ACHN (cell line): ENCODE results near the gene NAPSA.

Experiments
- DNase-seq: peaks from one replicate; pipeline ENCODE4 v3.0.0-alpha.2; 2015
- in situ Hi-C: cut with HindIII; loops from 2 replicates; pipeline ENCODE4 v1.10.0; 2017; ENCODE audit warnings: low sequenced_read_pairs, low pct_ligation_motif_present, low pct_unique_long_range_greater_than_20kb

NAPSA gene

GRCh38 chr19:50325310-50326100 lies 39.9 kb downstream of the NAPSA start:
- in situ Hi-C loops, result no loop called here

GRCh38 chr19:50324331-50324730 lies 41.1 kb downstream of the NAPSA start:
- no peak for DNase-seq
- in situ Hi-C loops, result no loop called here

More at GRCh38 chr19:50325310-50326100, 39.9 kb downstream of the NAPSA start:
- DNase-seq, result peak; percentile 61

GRCh38 chr19:50323782-50324133 lies 41.7 kb downstream of the NAPSA start:
- in situ Hi-C loops, result no loop called here
- no peak for DNase-seq

- in situ Hi-C loops, result no loop called here
- no peak for DNase-seq
Measured at GRCh38 chr19:50322931-50323781, 42.3 kb downstream of the NAPSA start.

GRCh38 chr19:50322234-50322633 lies 43.2 kb downstream of the NAPSA start:
- DNase-seq, result no peak
- in situ Hi-C loops, result no loop called here

- no peak for DNase-seq
- in situ Hi-C loops, result no loop called here
Measured at GRCh38 chr19:50321831-50322230, 43.6 kb downstream of the NAPSA start.

GRCh38 chr19:50320596-50320995 lies 44.8 kb downstream of the NAPSA start:
- in situ Hi-C loops, result no loop called here
- no peak for DNase-seq

GRCh38 chr19:50320051-50320450 lies 45.4 kb downstream of the NAPSA start:
- in situ Hi-C loops, result no loop called here
- DNase-seq, result no peak

- no peak for DNase-seq
- in situ Hi-C loops, result no loop called here
Measured at GRCh38 chr19:50319156-50319555, 46.3 kb downstream of the NAPSA start.

GRCh38 chr19:50318438-50318837 lies 47.0 kb downstream of the NAPSA start:
- no peak for DNase-seq
- in situ Hi-C loops, result no loop called here

GRCh38 chr19:50317115-50317514 lies 48.3 kb downstream of the NAPSA start:
- in situ Hi-C loops, result no loop called here
- no peak for DNase-seq

GRCh38 chr19:50315773-50316448 lies 49.5 kb downstream of the NAPSA start:
- in situ Hi-C loops, result no loop called here
- DNase-seq, result peak; percentile 11

- in situ Hi-C loops, result no loop called here
- no peak for DNase-seq
Measured at GRCh38 chr19:50314724-50315708, 50.4 kb downstream of the NAPSA start.

GRCh38 chr19:50313812-50314536 lies 51.5 kb downstream of the NAPSA start:
- DNase-seq, result no peak
- in situ Hi-C loops, result no loop called here

- DNase-seq, result no peak
- in situ Hi-C loops, result no loop called here
Measured at GRCh38 chr19:50312967-50313811, 52.2 kb downstream of the NAPSA start.

GRCh38 chr19:50311723-50312635 lies 53.5 kb downstream of the NAPSA start:
- in situ Hi-C loops, result no loop called here
- DNase-seq, result peak; percentile 33
